22Rv1 (cell line): ENCODE measurements around the gene BNIP5.

Source experiments
- H3K27ac ChIP-seq: fragments of 450-650 bp; 2 replicates; pipeline ENCODE4 v1.5.1; 2017
- ZFX ChIP-seq: fragments of 450-650 bp; IDR thresholded peaks from 2 replicates; pipeline ENCODE4 v1.6.1; 2017; ENCODE audit warnings: antibody characterized with exemption, borderline replicate concordance
- TF ChIP-seq, protein P1 (sequence below): fragments of 450-650 bp; IDR thresholded peaks from 2 replicates; pipeline ENCODE4 v1.5.1; 2017; ENCODE audit warnings: mild to moderate bottlenecking

The BNIP5 gene

DNA sequence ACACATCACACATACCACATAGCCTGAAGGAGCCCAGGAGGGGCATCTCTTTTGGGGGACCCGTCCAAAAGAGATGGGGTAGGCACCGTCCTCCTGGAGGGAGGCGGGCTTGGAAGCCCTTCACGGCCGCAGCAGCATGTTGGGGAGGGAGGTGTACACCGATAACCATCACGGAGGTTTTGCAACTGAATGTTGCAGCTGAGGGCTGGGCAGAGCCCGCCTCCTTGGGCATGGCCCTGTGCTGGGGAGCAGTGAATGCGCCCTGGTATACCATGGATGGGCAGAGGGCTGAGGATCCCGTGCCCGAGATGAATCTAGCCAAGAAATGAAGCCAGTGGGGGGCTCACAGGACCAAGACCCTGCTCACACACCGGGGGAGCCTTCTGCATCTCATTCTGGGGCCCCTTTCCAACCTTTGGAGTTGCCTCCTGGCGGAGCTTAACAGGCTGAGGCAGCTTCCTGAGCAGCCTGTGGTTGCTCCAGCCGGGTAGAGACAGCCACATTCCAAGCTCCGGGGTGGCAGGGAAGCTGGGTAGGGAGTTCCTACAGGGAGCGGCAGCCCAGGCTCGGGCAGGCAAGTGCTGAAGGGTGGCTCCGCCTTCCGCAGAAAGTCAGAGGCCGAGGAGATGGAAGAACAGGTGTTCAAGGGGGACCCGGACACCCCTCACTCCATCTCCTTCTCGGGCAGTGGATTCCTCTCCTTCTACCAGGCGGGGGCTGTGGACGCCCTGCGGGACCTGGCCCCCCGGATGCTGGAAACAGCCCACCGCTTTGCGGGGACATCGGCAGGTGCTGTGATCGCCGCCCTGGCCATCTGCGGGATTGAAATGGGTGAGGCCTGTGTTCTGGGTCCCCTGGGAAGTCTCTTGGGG is 66.6 kb downstream of the BNIP5 start, which contains the start of gene PNPLA1:
PNPLA1 (plus strand) TSS at position 227 of the 872 bp plus-strand sequence; CDS start at position 627, 400 bp downstream.
- TF ChIP-seq ZFX, result no peak
- TF ChIP-seq, protein P1, sequence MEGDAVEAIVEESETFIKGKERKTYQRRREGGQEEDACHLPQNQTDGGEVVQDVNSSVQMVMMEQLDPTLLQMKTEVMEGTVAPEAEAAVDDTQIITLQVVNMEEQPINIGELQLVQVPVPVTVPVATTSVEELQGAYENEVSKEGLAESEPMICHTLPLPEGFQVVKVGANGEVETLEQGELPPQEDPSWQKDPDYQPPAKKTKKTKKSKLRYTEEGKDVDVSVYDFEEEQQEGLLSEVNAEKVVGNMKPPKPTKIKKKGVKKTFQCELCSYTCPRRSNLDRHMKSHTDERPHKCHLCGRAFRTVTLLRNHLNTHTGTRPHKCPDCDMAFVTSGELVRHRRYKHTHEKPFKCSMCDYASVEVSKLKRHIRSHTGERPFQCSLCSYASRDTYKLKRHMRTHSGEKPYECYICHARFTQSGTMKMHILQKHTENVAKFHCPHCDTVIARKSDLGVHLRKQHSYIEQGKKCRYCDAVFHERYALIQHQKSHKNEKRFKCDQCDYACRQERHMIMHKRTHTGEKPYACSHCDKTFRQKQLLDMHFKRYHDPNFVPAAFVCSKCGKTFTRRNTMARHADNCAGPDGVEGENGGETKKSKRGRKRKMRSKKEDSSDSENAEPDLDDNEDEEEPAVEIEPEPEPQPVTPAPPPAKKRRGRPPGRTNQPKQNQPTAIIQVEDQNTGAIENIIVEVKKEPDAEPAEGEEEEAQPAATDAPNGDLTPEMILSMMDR, result no peak
- no peak within 1 kb of the TSS for H3K27ac ChIP-seq

DNA sequence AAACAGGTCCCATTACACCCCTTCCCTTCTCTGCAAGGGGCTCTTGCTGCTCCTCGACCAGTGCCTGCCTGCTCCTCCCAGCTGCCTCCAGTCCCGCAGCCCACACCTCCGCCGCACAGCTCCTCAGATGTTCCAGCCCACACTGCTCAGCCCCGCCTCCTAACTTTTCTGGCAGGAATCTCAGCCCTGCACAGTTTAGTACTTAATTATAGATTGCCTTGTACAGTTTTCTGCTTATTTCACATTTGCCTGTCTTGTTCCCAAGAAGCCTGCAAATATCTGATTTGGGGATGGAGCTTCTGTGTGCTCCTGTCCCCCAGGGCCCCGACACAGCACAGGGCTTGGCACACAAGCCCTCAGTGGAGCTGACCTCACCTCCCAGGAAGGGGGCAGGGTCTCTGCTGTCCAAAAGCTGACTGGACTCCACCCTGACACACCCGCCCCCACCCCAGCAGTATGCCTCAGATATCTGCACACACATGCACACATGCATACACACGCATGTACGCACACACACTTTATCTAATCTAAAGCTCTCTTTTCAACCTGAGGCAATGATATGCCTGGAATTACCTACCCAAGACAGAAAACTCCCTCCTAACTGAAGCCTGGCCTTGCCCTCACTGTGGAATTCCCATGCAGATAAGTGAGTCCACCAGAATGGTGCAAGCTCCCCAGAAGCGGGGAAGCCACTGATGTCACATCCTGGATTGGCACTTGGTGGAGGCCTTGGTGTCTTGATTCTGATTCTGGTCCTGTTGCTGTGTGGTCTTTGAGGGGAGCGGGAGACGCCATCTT is 68.0 kb downstream of the BNIP5 start:
- H3K27ac ChIP-seq, result no peak overlapping the region
- TF ChIP-seq ZFX, result no peak
- TF ChIP-seq, protein P1, result no peak

DNA sequence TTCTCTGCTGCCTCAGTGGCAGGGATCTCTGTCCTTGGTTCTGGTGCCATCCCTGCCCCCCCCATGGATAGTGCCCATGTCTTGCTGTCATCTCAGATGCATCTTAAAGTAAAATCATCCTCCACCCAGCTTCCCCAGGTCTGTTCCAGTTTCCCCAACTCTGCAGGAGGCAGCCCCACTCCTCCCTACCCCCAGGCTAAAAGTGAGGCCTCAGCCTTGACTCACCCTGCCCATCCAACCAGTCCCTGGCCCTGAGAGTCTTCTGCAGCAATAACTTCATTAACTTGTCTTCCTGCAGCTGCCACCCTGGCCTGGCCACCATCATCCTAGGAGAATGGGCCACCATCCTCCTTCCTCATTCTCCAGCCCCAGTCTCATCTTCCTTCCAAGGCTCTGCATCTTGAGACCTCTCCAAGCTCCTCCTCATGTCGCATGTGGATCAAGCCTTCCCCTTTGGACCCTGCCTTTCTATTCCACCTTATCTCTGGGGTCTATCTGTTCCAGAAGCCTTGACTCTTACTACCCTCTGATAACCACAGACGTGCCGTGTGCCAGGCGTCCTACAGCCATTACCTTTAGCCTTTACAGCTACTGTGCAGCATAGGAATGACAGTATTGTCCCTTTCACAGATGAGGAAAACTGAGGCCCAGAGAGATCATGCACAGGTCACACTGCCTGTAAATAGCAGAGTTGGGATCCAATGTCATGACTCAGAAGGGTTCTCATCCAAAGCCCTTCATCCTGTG is 68.8 kb downstream of the BNIP5 start:
- no peak overlapping the region for H3K27ac ChIP-seq
- TF ChIP-seq, protein P1, result no peak
- no peak for TF ChIP-seq ZFX

DNA sequence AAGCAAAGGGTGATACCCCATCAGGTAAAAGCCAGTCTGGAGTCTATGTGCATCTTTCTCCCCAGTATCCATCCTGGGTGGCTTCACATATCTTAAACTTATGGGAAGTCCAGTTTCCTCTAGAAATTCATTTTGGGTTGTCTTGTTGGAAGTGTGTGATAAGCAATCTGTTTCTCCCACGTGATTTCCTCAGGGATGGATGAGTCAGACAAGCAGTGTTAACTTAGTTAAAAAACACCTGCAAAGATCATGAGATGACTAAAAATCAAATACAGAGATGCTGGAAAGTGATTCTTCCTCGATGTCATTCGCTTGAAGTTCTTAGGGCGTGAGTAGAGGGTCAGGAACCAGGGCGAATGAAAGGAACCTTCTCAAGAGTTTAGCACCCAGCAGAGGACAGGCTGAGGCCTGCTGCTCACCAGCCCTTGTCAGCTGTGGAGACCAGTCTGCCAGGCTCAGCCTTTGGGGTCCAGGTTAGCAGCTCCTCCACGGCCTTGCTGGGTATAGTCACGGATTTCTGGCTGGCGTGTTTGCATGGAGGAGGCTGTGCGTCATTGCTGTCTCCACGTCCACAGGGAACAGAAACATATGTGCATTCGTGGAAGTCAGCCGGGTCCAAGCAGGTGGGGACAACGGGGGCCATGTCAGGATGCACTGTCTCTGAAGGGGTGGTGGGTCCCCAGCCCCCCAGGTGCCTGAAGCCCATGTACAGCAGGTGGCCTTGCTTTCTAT is 69.6 kb downstream of the BNIP5 start:
- no peak for TF ChIP-seq ZFX
- TF ChIP-seq, protein P1, result no peak
- H3K27ac ChIP-seq, result no peak overlapping the region
